Body of pancreas (tissue), 4 donors: ENCODE measurements around the gene GFI1.

Source experiments
- POLR2A ChIP-seq, 3 donors: fragments of 450-650 bp; IDR thresholded peaks; one replicate each; pipeline ENCODE4 v1.6.1; 2016; ENCODE audit warnings: antibody characterized with exemption in 3 of 3, mild to moderate bottlenecking in 2 of 3
- TF ChIP-seq, protein P1 (sequence below), 7 experiments: fragments of 450-650 bp in 4 of 7; fragments of 200-600 bp in 3 of 7; sonication (generic) in 3 of 7; IDR thresholded peaks; one replicate each; pipeline ENCODE4 v1.5.1; 2016 to 2019; ENCODE audit warnings: antibody characterized with exemption in 7 of 7

DNA sequence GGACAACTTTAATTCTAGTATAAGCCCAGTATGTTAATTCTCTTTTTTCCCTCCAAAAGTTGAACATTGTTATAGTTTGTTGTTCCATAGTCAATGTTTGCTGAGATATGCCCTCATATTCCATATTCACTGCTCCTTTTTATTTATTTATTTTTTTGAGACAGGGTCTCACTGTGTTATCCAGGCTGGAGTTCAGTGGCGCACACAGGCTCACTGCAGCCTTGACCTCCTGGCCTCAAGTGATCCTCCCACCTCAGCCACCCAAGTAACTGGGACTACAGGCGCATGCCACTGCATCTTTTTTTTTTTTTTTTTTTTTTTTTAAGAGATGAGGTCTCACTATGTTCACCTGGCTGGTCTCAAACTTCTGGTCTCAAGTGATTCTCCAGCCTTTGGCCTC, 38.7 kb downstream of the GFI1 start:
- TF ChIP-seq, protein P1, sequence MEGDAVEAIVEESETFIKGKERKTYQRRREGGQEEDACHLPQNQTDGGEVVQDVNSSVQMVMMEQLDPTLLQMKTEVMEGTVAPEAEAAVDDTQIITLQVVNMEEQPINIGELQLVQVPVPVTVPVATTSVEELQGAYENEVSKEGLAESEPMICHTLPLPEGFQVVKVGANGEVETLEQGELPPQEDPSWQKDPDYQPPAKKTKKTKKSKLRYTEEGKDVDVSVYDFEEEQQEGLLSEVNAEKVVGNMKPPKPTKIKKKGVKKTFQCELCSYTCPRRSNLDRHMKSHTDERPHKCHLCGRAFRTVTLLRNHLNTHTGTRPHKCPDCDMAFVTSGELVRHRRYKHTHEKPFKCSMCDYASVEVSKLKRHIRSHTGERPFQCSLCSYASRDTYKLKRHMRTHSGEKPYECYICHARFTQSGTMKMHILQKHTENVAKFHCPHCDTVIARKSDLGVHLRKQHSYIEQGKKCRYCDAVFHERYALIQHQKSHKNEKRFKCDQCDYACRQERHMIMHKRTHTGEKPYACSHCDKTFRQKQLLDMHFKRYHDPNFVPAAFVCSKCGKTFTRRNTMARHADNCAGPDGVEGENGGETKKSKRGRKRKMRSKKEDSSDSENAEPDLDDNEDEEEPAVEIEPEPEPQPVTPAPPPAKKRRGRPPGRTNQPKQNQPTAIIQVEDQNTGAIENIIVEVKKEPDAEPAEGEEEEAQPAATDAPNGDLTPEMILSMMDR (IDR thresholded peaks at IDR 0.05), result no peak
- TF ChIP-seq POLR2A (IDR thresholded peaks at IDR 0.05), result no peak
